AG08395 (cell line): ENCODE data around the gene SLC25A17.
"Not testable (repeated sequence)": the region's sequence is repeated elsewhere in the genome, so short reads cannot be mapped to it uniquely, and the experiment has no call there.

Source experiments
- DNase-seq: peaks from one replicate; pipeline ENCODE4 v3.0.0; 2012; ENCODE audit warnings: mixed read lengths, low spot score

Gene SLC25A17

GRCh38 chr22:40818192-40818746 lies 877 bp downstream of the SLC25A17 start:
- no peak for DNase-seq

- DNase-seq = no peak
These were observed 1.4 kb downstream of the SLC25A17 start for GRCh38 chr22:40817737-40818136.

GRCh38 chr22:40813912-40814315 lies 5.2 kb downstream of the SLC25A17 start:
- no peak for DNase-seq

- no peak for DNase-seq
These were observed 10.9 kb downstream of the SLC25A17 start for GRCh38 chr22:40808018-40808841.

- no peak for DNase-seq
These were observed 12.4 kb downstream of the SLC25A17 start for GRCh38 chr22:40806711-40807110.

GRCh38 chr22:40805699-40806203 lies 13.4 kb downstream of the SLC25A17 start:
- no peak for DNase-seq

GRCh38 chr22:40805239-40805638 lies 13.9 kb downstream of the SLC25A17 start:
- DNase-seq = no peak

GRCh38 chr22:40803321-40803720 lies 15.8 kb downstream of the SLC25A17 start:
- no peak for DNase-seq

GRCh38 chr22:40799008-40799407 lies 20.1 kb downstream of the SLC25A17 start:
- DNase-seq = no peak

- no peak for DNase-seq
These were observed 21.7 kb downstream of the SLC25A17 start for GRCh38 chr22:40797427-40797826.

- DNase-seq = no peak
These were observed 26.7 kb downstream of the SLC25A17 start for GRCh38 chr22:40792451-40792850.

- no peak for DNase-seq
These were observed 27.9 kb downstream of the SLC25A17 start for GRCh38 chr22:40791241-40791640.

GRCh38 chr22:40789131-40789530 lies 30.0 kb downstream of the SLC25A17 start:
- no peak for DNase-seq

- DNase-seq = no peak
These were observed 36.6 kb downstream of the SLC25A17 start for GRCh38 chr22:40782521-40782920.

- DNase-seq = not testable (repeated sequence)
These were observed 37.4 kb downstream of the SLC25A17 start for GRCh38 chr22:40781749-40782148.

- DNase-seq = no peak
These were observed 49.4 kb downstream of the SLC25A17 start for GRCh38 chr22:40769761-40770160.

- no peak for DNase-seq
These were observed 50.9 kb downstream of the SLC25A17 start for GRCh38 chr22:40768206-40768605.

GRCh38 chr22:40766956-40767355 lies 52.2 kb downstream of the SLC25A17 start:
- DNase-seq = no peak

GRCh38 chr22:40764763-40765441 lies 54.2 kb downstream of the SLC25A17 start:
- no peak for DNase-seq

- DNase-seq = no peak
These were observed 59.8 kb downstream of the SLC25A17 start for GRCh38 chr22:40759294-40759840.

- DNase-seq = not testable (repeated sequence)
These were observed 60.3 kb downstream of the SLC25A17 start for GRCh38 chr22:40758851-40759250.

- DNase-seq = no peak
These were observed 60.8 kb downstream of the SLC25A17 start for GRCh38 chr22:40758390-40758789.

- peak; percentile 6 for DNase-seq
These were observed 62.1 kb downstream of the SLC25A17 start for GRCh38 chr22:40757071-40757470.
